HG02610 (cell line): ENCODE measurements around the gene RHOJ.
A peak's percentile ranks its signal among the peaks of the same experiment; 100 is the strongest.
"Not testable (repeated sequence)": the region's sequence is repeated elsewhere in the genome, so short reads cannot be mapped to it uniquely, and the experiment has no call there.

Experiments
- ATAC-seq: cut with Tn5 transposase; IDR thresholded peaks from one replicate; pipeline ENCODE4 v1.9.1; 2021; ENCODE audit warnings: mild to moderate bottlenecking, moderate library complexity; ENCODE audit not compliant: unreplicated experiment

RHOJ gene

GRCh38 chr14:63266106-63266505 lies 61.9 kb downstream of the RHOJ start:
- ATAC-seq: no peak

- no peak for ATAC-seq
Observed at GRCh38 chr14:63267171-63267570, 62.9 kb downstream of the RHOJ start.

DNA sequence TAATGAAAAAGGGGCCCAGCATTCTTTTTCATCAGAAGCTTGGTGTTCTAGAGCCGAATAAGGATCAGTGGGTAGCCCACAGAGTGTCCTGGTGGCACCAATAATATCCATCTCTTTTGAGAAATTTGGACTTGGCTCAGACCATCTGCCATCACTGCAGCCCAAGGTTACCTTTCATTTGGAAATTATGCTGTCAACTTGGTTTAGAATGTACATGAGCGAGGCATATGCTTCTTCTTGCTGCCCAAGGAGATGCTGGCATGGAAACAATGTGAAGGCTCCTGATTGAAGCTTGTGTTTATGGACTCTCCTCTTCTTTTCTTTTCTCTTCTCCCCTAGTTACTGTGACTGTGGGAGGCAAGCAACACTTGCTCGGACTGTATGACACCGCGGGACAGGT lies 64.5 kb downstream of the RHOJ start:
- no peak for ATAC-seq

DNA sequence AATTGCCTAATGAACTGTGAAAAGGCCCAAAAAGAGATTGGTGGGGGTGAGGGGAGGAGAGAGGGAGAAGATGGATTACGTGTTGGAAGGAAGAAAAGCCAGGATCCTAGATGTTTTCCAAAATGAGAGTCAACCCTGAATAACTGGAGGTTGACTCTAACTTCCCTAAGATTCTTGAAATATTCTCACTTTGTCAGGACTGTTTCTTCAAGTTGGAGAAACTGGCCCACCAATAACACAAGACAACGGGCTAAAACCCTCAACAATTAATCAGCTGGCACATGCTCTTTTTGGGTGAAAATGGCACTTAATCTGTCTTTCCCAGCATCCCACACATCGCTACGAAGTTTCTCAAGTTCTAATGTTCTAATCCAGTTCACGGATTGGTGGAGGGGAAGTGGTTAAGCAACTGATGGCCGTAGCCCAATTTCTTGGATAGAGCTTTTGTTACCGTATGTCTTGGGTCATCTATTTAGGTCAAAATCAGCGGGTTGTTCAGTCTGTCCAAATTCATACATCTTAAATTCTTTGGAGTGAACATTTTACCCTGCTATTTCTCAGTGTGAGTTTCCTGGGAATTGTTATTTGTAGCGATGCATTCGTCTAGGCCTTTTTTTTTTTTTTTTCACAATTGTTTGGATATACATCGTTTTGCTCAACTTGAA lies 65.5 kb downstream of the RHOJ start:
- no peak for ATAC-seq

- no peak for ATAC-seq
Observed at GRCh38 chr14:63273129-63273528, 68.9 kb downstream of the RHOJ start.

- ATAC-seq: no peak
Observed at GRCh38 chr14:63273717-63274655, 69.7 kb downstream of the RHOJ start.

DNA sequence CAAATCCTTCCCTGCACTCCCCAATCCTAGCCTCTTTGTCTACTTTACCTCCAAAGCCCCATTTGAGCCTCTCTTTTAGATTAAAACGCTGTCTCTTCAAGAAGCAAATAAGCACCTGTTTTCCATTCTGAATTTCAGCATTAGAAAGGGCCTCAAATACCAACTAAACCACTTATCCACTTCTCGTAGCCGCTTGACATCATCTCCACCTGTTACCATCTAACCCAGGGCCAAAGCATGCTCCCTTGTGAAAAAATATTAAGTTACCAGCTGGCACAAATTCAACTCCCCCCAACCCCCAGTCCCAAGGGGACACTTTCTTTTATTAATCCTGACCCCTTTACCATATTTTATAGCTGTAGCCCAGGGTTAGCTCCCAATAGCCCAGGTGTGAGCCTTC lies 71.4 kb downstream of the RHOJ start:
- ATAC-seq: no peak

DNA sequence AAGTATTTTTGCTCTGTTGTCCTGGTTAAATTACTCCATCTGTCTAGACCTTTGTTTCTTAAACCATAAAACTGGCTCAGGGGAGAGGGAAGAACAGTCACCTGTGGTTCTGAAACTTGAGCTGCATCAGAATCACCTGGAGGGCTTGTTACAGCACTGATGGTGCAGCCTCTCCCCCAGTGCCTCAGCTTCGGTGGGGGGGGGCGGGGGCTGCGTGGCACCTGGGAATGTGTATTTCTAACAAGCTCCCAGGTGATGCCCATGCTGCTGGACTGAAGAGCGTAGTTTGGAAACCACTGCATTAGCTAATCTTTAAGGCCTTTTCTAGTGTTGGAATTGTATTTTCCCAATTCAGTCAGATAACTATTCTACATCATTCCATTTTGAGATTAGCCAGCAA lies 71.8 kb downstream of the RHOJ start:
- no peak for ATAC-seq

DNA sequence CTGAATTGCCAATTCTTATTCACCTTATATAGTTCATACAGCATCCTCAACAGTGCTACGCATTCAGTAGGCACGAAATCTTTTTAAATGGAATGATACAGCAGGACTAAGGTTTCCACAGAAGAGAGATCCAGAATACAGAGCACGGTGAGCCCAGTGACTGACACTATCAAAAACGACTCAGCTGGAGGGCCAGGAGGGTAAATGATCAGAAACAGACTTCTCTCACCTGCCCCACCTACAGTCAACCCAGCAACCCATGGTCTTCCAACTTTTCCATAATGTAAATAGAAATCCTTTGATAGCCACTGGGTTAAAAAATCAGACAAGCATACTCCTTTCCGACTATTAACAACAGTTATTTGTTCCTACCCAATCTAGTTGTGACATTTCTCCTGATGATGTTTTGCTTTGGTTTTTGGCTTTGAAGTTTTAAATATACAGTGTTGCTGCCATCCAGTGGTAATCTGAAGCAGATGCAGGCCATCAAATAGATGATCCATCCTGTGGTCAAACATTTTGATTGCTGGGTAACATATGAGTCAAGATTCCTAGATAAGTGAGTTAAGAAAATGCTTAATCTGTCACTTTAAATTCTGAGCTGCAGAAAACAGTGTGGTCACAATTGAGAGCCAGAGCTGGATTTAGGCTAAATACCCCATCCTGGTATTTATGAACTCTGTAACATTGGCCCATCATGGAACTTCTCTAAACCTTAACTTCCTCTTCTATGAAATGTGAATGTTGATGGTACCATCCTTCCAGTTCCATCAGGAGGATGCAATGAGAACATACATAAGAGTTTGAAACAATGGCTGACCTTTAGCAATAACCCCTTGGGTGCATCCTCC lies 72.5 kb downstream of the RHOJ start:
- ATAC-seq: peak; percentile 61

DNA sequence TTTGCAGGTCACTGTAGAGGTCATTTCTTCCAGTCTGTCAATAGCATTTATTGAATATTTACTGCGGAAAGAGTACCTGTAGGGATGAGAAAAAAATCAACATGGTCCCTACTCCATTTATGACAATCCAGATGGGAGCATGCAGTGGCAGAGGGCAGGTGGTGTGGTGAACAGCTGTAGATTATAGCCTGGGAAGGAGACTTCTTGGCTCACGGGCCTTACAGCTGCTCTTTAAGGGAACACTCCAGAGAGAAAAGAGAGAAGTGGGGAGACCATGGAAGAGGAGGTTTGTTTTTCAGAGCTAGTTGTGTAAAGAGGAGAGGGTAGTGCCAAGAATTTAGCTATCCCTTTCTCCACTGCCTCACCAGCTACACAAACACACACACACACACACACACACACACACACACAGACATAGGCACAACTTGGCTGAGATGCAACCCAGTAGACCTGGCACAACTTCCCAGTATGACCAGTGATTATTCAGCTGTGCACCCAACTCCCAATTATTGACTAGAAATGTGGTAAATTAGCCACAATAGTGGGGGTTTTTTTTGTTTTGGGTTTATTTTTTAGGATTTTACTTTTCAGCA lies 73.4 kb downstream of the RHOJ start:
- ATAC-seq: no peak

- not testable (repeated sequence) for ATAC-seq
Observed at GRCh38 chr14:63279933-63280332, 75.7 kb downstream of the RHOJ start.

DNA sequence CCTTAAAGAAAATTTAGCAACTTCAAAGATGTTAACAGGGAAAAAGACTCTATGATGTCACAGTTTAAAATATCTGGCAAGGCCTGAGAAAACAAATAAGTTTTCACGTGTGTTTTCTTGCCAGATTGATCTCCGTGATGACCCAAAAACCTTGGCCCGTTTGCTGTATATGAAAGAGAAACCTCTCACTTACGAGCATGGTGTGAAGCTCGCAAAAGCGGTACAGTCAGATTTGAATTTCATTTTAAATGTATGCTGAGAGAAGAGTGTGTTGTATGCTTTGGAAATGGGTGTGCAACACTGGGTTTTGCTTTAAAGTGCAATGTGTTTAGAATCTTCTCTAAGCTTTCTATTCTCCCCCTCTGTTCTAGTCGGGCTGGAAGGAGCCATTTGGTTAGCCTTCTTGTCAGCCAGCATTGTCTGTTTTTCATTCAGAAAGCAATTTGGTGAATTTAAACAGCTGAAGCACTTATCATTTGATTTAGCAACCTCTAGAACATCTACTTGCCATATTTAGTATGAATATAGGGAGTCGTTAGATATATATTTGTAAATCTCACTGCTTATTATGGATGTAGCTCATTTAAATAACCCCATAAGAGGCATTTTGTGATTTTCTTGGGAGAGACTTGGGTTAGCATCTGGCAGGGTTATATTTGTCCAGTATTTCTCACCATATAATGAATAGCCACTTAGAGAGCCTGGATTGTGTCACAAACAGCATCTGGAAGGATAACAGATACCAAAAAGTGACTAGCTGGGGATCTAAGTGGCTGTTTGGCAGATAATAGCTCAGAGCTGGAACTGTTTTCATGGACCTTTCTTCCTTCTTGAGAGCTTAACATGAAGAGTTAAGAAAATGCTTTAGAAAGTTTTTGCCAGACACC lies 79.0 kb downstream of the RHOJ start:
- ATAC-seq: no peak

DNA sequence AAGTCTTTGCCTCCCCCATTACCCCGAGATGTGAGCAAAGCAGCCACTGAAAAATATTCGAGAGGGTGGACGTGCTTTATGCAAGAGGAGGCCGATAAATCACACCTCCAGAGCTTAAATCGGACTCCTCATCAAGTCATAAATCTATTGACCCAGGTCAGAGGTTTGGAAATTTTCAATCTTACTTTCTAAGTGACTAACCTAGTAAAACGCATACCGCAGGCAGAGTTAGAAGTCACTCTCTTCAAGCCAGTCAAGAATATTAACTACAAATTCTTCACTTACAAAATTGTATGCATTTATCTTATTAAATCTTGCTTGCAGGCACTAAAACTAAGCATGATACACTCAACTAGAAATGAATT lies 79.6 kb downstream of the RHOJ start:
- no peak for ATAC-seq

DNA sequence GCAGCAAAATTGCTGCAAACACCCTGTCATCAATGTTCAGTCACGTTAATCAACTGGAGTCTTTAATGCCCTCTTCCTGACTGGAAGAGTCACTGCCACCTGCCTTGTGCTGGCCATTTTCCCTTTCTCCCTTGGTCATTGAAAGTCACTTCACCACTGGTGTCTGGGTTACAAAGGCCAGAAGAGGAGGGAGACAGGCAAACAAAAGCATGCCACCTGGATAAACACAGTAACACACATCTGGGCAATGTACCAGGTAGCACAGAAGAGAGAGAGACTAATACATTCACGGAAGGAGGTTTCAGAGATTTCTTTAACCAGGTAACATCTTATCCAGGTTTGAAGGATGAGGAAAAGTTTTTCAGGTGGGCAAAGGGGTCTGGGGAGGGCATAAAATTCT lies 81.8 kb downstream of the RHOJ start:
- ATAC-seq: no peak

- ATAC-seq: no peak
Observed at GRCh38 chr14:63287666-63288483, 83.6 kb downstream of the RHOJ start.

GRCh38 chr14:63288853-63289252 lies 84.6 kb downstream of the RHOJ start:
- ATAC-seq: peak; percentile 80

DNA sequence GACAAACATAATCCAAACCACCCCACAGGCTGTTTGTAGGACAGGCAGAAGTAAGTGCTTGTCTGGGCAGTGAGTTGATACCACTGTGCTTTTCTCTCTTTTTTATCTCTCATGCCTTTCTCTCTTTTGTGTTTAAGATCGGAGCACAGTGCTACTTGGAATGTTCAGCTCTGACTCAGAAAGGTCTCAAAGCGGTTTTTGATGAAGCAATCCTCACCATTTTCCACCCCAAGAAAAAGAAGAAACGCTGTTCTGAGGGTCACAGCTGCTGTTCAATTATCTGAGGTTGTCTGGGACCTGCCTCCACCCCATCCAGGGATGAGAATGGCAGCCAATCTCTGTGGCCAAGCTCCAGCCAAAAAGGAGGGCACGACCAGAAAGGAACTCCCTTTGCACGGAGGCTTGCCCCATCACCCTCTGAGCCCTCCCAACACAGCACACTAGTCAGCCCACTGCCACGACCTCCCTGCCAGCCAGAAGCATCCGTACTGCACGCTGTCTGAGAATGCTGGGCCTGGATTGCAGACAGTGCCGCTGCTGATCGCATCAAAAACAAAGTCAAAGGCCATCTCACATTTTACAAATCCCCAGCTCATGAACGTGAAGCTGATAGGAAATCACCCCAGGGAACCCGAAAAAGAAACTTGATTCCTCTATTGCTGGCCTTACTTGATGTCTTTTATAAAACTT lies 86.6 kb downstream of the RHOJ start:
- ATAC-seq: no peak

- ATAC-seq: no peak
Observed at GRCh38 chr14:63292805-63293204, 88.6 kb downstream of the RHOJ start.
